T-cell (primary cell): ENCODE data around the gene GPR75. TPM values are rescaled to one million over a fixed set of nuclear protein-coding genes. Genes with fewer than 3 reads are reported as not detected.
A peak's percentile ranks its signal among the peaks of the same experiment; 100 is the strongest.
"Not testable (repeated sequence)": the region's sequence is repeated elsewhere in the genome, so short reads cannot be mapped to it uniquely, and the experiment has no call there.

Experiments used
- ATAC-seq, 4 experiments: fragments of 200-7000 bp in 3 of 4; fragments of 150-1000 bp in 1 of 4; cut with Tn5 transposase; replicated peaks in 1 of 4; 1 replicate in 3 of 4; 2 replicates in 1 of 4; pipeline ENCODE4 v1.10.0; 2021; ENCODE audit warnings: moderate library complexity in 3 of 4, mild to moderate bottlenecking in 2 of 4, moderate number of reproducible peaks in 1 of 4
- CTCF ChIA-PET, 2 donors: fragments of 300-600 bp; sonication (Branson Sonifier 250); formaldehyde crosslinking; loops; one replicate each; lab custom pipeline; 2022; ENCODE audit warnings: antibody characterized with exemption in 2 of 2; lab: Charles Lee
- POLR2A ChIA-PET, 2 donors: fragments of 300-600 bp; sonication (Branson Sonifier 250); formaldehyde crosslinking; loops; one replicate each; lab custom pipeline; 2022; ENCODE audit warnings: antibody characterized with exemption in 2 of 2; lab: Charles Lee
- DNase-seq, 35 experiments: peaks; one replicate each; pipeline versions ENCODE4 v3.0.0 to v3.0.0-alpha.2; 2013 to 2023
- H3K27ac ChIP-seq: one replicate; pipeline ENCODE4 v1.5.1; 2013; ENCODE audit warnings: low read length
- H3K27me3 ChIP-seq, 2 experiments: replicated peaks in 1 of 2; 1 replicate in 1 of 2; 2 replicates in 1 of 2; pipeline versions ENCODE4 v1.6.1 to v1.7.0; 2013; ENCODE audit warnings: low read length in 1 of 2, mixed read lengths in 1 of 2; ENCODE audit not compliant: control insufficient read depth in 2 of 2, insufficient read depth in 2 of 2; ENCODE audit errors: extremely low read depth in 1 of 2
- H3K36me3 ChIP-seq, 2 donors: 1 replicate in 1 of 2; 2 replicates in 1 of 2; pipeline versions ENCODE4 v1.6.1 to v1.7.0; 2013; ENCODE audit warnings: low read length in 1 of 2; ENCODE audit not compliant: control insufficient read depth in 2 of 2, insufficient read depth in 1 of 2; ENCODE audit errors: extremely low read depth in 1 of 2
- H3K4me1 ChIP-seq, 2 experiments: 1 replicate in 1 of 2; 2 replicates in 1 of 2; pipeline versions ENCODE4 v1.6.1 to v1.7.0; 2013; ENCODE audit warnings: low read length in 2 of 2, mixed read lengths in 1 of 2; ENCODE audit not compliant: insufficient read depth in 2 of 2, control insufficient read depth in 1 of 2; ENCODE audit errors: extremely low read depth in 1 of 2
- H3K4me3 ChIP-seq, 2 donors: 1 replicate in 1 of 2; 2 replicates in 1 of 2; pipeline versions ENCODE4 v1.5.1 to v1.7.0; 2013; ENCODE audit warnings: mild to moderate bottlenecking in 2 of 2, low read length in 1 of 2, moderate library complexity in 1 of 2; ENCODE audit not compliant: control insufficient read depth in 1 of 2; ENCODE audit errors: extremely low read depth in 1 of 2
- H3K9me3 ChIP-seq: 2 replicates; pipeline ENCODE4 v1.7.0; 2013
- H3K27ac Mint-ChIP-seq, 2 donors: one replicate each; pipeline ENCODE4 v1.8.0; 2020 to 2021; ENCODE audit warnings: mild to moderate bottlenecking in 2 of 2, mixed read lengths in 2 of 2
- H3K27me3 Mint-ChIP-seq, 2 donors: one replicate each; pipeline ENCODE4 v1.8.0; 2021 to 2022; ENCODE audit warnings: mixed read lengths in 2 of 2
- H3K36me3 Mint-ChIP-seq: one replicate; pipeline ENCODE4 v1.8.0; 2021; ENCODE audit warnings: mixed read lengths
- H3K4me1 Mint-ChIP-seq, 3 donors: one replicate each; pipeline ENCODE4 v1.8.0; 2020 to 2022; ENCODE audit warnings: mixed read lengths in 3 of 3, mild to moderate bottlenecking in 1 of 3
- H3K4me3 Mint-ChIP-seq, 3 donors: one replicate each; pipeline ENCODE4 v1.8.0; 2020 to 2022; ENCODE audit warnings: mild to moderate bottlenecking in 3 of 3, mixed read lengths in 3 of 3, moderate library complexity in 3 of 3
- H3K9me3 Mint-ChIP-seq, 3 donors: one replicate each; pipeline ENCODE4 v1.8.0; 2020 to 2022; ENCODE audit warnings: mixed read lengths in 3 of 3
- WGBS: methylation state at CpG from one replicate; pipeline ENCODE4 v1.1.5; 2013; ENCODE audit warnings: missing lambda C conversion rate; ENCODE audit not compliant: insufficient coverage; 5-methylcytosine and 5-hydroxymethylcytosine counted together
- total RNA-seq, 35 experiments: library from RNA in 6 of 35; stranded (reverse) in 6 of 35; fragments of 120-200 nt in 1 of 35; gene quantifications; one replicate each; pipeline versions ENCODE4 v1.2.1 to v1.2.4 and lab custom pipeline; 2013 to 2026

Gene GPR75
- total RNA-seq, 5 donors from 2014 or later (not counting 1 experiment from before 2014, with no cell fraction given): 2.3 to 3.4 (median 3.0) TPM

GRCh38 chr2:53848062-53848461 lies 11.7 kb downstream of the GPR75 start:
- Mint-ChIP-seq H3K9me3 (no peaks in the 10 kb centered on the region), H3K4me1 (peaks cover 6 to 12% (median 7%) of the 10 kb centered on the region in 3 donors), H3K36me3 (peaks cover 15% of the 10 kb centered on the region), H3K27ac (no peak overlapping the region), H3K4me3 (no peak overlapping the region), H3K27me3 (no peaks in the 10 kb centered on the region)
- ATAC-seq: no peak
- CTCF ChIA-PET: no interaction called here
- H3K36me3 ChIP-seq: no peaks in the 10 kb centered on the region
- no peaks in the 10 kb centered on the region for H3K27me3 ChIP-seq
- H3K9me3 ChIP-seq: no peaks in the 10 kb centered on the region
- WGBS: no CpG with 5 or more reads among the region's 2 CpGs
- no peak overlapping the region for H3K4me3 ChIP-seq
- no peaks in the 10 kb centered on the region for H3K4me1 ChIP-seq
- POLR2A ChIA-PET: no interaction called here
- H3K27ac ChIP-seq: no peak overlapping the region
- no peak for DNase-seq

GRCh38 chr2:53843595-53843994 lies 16.2 kb downstream of the GPR75 start:
- no peaks in the 10 kb centered on the region for H3K27me3 ChIP-seq
- Mint-ChIP-seq H3K27ac (peak overlapping the region in 1 of 2 donors; percentile 61), H3K4me1 (peaks cover 6 to 13% (median 7%) of the 10 kb centered on the region in 3 donors), H3K9me3 (no peaks in the 10 kb centered on the region), H3K4me3 (no peak overlapping the region), H3K27me3 (no peaks in the 10 kb centered on the region), H3K36me3 (peaks cover 14% of the 10 kb centered on the region)
- POLR2A ChIA-PET: interaction anchor here in 1 of 2 donors (0.6 kb wide), 1 partner anchor 1521 kb away, joined by 3 read pairs; no protein-coding TSS in a partner anchor
- H3K4me1 ChIP-seq: no peaks in the 10 kb centered on the region
- H3K9me3 ChIP-seq: no peaks in the 10 kb centered on the region
- H3K36me3 ChIP-seq: no peaks in the 10 kb centered on the region
- WGBS: 100% methylated on average over 1 of the region's 2 CpGs
- no peak overlapping the region for H3K4me3 ChIP-seq
- CTCF ChIA-PET: no interaction called here
- DNase-seq (no peak), ATAC-seq (no peak)
- no peak overlapping the region for H3K27ac ChIP-seq

GRCh38 chr2:53842891-53843290 lies 16.9 kb downstream of the GPR75 start:
- Mint-ChIP-seq H3K27me3 (no peaks in the 10 kb centered on the region), H3K36me3 (peaks cover 11% of the 10 kb centered on the region), H3K9me3 (no peaks in the 10 kb centered on the region), H3K27ac (no peak overlapping the region), H3K4me3 (no peak overlapping the region), H3K4me1 (peaks cover 6 to 13% (median 7%) of the 10 kb centered on the region in 3 donors)
- ChIA-PET CTCF (interaction anchor here in 1 of 2 donors (0.7 kb wide), 2 partner anchors 295 to 1325 kb away, joined by 4 read pairs; no protein-coding TSS in a partner anchor), POLR2A (no interaction called here)
- WGBS: 92% methylated on average over 2 of the region's 3 CpGs
- no peak overlapping the region for H3K27ac ChIP-seq
- no peaks in the 10 kb centered on the region for H3K4me1 ChIP-seq
- H3K9me3 ChIP-seq: no peaks in the 10 kb centered on the region
- ATAC-seq: no peak
- no peak overlapping the region for H3K4me3 ChIP-seq
- no peaks in the 10 kb centered on the region for H3K27me3 ChIP-seq
- H3K36me3 ChIP-seq: no peaks in the 10 kb centered on the region
- DNase-seq: no peak

- H3K27me3 Mint-ChIP-seq, H3K4me1 ChIP-seq, ATAC-seq, H3K27me3 ChIP-seq, H3K27ac ChIP-seq, H3K27ac Mint-ChIP-seq, POLR2A ChIA-PET, H3K9me3 ChIP-seq, H3K9me3 Mint-ChIP-seq, DNase-seq, H3K36me3 ChIP-seq, H3K4me3 Mint-ChIP-seq, H3K4me3 ChIP-seq, H3K36me3 Mint-ChIP-seq: not testable (repeated sequence)
- WGBS: 95% methylated on average over 4 of the region's 7 CpGs
- CTCF ChIA-PET: interaction anchor here in 1 of 2 donors (0.6 kb wide), 1 partner anchor 404 kb away, joined by 6 read pairs; no protein-coding TSS in a partner anchor
- peaks cover 6 to 13% (median 7%) of the 10 kb centered on the region in 3 donors for H3K4me1 Mint-ChIP-seq
Observed at GRCh38 chr2:53841651-53842050, 18.1 kb downstream of the GPR75 start.

GRCh38 chr2:53840580-53840979 lies 19.2 kb downstream of the GPR75 start:
- no CpG with 5 or more reads among the region's 1 CpG for WGBS
- Histone ChIP-seq H3K36me3 (no peaks in the 10 kb centered on the region), H3K27me3 (no peaks in the 10 kb centered on the region), H3K27ac (no peak overlapping the region), H3K9me3 (no peaks in the 10 kb centered on the region), H3K4me1 (no peaks in the 10 kb centered on the region), H3K4me3 (no peak overlapping the region)
- no peak overlapping the region for H3K27ac Mint-ChIP-seq
- peaks cover 5 to 11% (median 5%) of the 10 kb centered on the region in 3 donors for H3K4me1 Mint-ChIP-seq
- no peaks in the 10 kb centered on the region for H3K9me3 Mint-ChIP-seq
- H3K27me3 Mint-ChIP-seq: no peaks in the 10 kb centered on the region
- no peak for DNase-seq
- ChIA-PET CTCF (interaction anchor here in 1 of 2 donors (0.6 kb wide), 1 partner anchor 29 kb away, joined by 4 read pairs; no protein-coding TSS in a partner anchor), POLR2A (interaction anchor here in 1 of 2 donors (0.6 kb wide), 1 partner anchor 238 kb away, joined by 3 read pairs; no protein-coding TSS in a partner anchor)
- no peak overlapping the region for H3K4me3 Mint-ChIP-seq
- no peak for ATAC-seq
- H3K36me3 Mint-ChIP-seq: peaks cover 12% of the 10 kb centered on the region

- Mint-ChIP-seq H3K36me3 (peaks cover 42% of the 10 kb centered on the region), H3K9me3 (peaks cover 4 to 10% (median 7%) of the 10 kb centered on the region in 3 donors)
- H3K9me3 ChIP-seq, CTCF ChIA-PET, H3K27me3 Mint-ChIP-seq, H3K27ac Mint-ChIP-seq, DNase-seq, H3K4me3 ChIP-seq, ATAC-seq, POLR2A ChIA-PET, H3K4me1 Mint-ChIP-seq, H3K36me3 ChIP-seq, H3K27me3 ChIP-seq, H3K27ac ChIP-seq, H3K4me1 ChIP-seq, H3K4me3 Mint-ChIP-seq: not testable (repeated sequence)
- WGBS: 93% methylated on average over 4 of the region's 4 CpGs
Observed at GRCh38 chr2:53829980-53830290, 29.8 kb downstream of the GPR75 start.
